Body of pancreas (tissue), 4 donors: ENCODE results near the gene PTPRZ1.

Experiments used
- CTCF ChIP-seq, 7 experiments: fragments of 450-650 bp in 4 of 7; fragments of 200-600 bp in 3 of 7; sonication (generic) in 3 of 7; IDR thresholded peaks; one replicate each; pipeline ENCODE4 v1.5.1; 2016 to 2019; ENCODE audit warnings: antibody characterized with exemption in 7 of 7
- POLR2A ChIP-seq, 3 donors: fragments of 450-650 bp; IDR thresholded peaks; one replicate each; pipeline ENCODE4 v1.6.1; 2016; ENCODE audit warnings: antibody characterized with exemption in 3 of 3, mild to moderate bottlenecking in 2 of 3

GRCh38 chr7:122038904-122039303 is 165.9 kb downstream of the PTPRZ1 start:
- TF ChIP-seq CTCF (IDR thresholded peaks at IDR 0.05) = no peak
- TF ChIP-seq POLR2A (IDR thresholded peaks at IDR 0.05) = no peak
